Measurements from ENCODE around the gene MYZAP.

MYZAP gene

DNA sequence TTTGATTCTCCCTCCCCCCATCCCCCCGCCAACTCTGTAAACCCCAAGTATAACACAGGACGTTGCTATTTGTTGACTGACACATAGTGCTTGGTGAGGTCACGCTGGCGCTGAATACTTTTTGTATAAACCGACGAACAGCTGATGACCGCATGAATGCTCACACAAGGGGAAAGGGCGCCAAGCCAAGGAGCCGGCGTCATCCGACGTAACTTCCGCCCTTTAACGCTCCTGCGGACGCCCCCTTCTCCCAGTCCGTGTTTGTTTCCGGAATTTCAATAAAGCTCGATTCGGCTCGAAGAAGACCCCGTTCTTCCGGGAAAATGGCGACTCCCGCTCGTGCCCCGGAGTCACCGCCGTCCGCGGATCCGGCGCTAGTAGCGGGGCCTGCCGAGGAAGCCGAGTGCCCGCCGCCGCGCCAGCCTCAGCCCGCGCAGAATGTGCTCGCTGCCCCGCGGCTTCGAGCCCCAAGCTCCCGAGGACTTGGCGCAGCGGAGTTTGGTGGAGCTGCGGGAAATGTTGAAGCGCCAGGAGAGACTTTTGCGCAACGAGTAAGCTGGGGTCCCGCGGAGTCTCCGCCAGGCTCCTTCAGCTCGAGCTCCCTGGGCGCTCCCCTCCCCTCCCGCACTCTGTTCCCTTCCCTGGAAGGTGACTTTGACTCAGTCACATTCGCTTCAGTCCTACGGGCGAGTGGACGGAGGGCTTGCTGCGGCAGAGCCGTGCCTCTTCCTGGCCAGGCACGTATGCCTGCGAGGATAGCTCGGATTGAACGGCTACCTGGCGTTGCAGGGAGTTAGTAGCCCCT lies 114.9 kb downstream of the MYZAP start, which contains the start of gene POLR2M:
TSS of gene POLR2M (plus strand) at position 310 of the 805 bp plus-strand sequence. CDS start at position 439, 129 bp downstream.
- DNase-seq, result peak; percentile 99

DNA sequence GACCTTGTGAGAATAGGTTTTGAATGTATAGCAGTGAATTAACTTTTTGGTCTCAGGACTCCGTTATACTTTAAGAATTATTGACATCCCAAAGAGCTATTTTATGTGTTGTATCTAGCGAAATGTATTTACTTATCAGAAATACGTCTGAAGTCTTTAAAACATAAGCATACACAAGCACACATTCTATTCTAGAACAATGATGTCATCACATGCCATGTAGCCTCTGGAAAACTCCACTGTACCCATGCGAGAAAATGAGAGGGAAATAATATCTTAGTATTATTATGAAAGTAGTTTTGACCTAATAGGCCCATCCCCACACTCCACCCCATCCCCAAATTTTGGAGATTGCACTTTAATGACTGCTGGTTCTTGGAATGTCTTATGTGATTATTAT lies 116.3 kb downstream of the MYZAP start:
- no peak for DNase-seq

DNA sequence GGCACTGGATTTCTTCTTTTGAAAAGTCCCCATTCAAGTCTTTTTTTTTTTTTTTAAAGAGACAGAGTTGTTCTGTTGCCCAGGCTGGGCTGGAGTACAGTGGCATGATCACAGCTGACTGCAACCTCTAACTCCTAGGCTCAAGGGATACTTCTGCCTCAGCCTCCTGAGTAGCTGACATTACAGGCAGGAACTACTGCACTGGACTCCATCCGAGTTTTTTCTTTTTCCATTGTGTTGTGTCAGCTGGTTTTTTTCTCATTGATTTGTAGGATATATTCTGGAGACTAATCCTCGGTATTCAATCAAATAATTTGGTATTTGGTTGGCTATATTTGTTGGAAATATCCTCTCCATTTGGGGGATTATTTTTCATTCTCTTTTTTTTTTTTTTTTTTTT lies 126.6 kb downstream of the MYZAP start:
- DNase-seq, result no peak

DNA sequence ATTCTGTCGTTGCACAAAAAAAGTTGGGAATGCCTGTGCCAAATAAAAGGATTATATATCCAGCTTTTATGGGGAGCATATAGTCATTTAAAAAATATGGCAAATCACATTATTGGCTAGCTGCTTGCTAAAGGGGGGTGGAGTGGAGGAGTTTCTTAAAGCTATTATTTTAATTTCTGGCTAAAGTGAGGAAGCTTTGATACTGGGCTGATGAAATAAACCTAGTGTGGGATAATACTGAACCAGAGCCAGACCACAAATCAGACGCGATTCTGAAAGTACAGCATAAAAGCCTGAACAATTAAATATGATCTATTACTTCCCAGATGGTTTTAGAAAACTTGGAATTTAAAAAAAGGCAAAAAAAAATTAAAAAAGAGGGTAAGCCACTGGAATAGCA lies 129.2 kb downstream of the MYZAP start:
- peak; percentile 78 for DNase-seq

DNA sequence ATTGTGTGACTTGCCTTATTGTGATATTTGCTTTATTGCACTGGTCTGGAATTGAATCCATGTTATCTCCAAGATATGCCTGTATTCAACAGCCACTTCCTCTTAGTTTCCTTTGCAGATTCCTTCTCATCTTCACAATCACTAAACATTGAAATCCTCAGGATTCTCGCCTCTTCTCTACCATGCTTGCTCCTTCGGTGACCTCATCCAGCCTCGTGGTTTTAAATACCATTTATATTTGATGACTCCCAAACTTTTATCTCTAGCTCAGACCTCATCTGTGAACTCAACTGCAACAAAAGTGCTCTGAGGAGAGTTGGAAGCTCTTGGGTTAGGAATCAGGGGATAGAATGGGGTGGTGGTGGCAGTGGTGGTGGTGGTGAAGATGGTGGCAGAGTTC lies 134.7 kb downstream of the MYZAP start:
- DNase-seq, result peak; percentile 50

DNA sequence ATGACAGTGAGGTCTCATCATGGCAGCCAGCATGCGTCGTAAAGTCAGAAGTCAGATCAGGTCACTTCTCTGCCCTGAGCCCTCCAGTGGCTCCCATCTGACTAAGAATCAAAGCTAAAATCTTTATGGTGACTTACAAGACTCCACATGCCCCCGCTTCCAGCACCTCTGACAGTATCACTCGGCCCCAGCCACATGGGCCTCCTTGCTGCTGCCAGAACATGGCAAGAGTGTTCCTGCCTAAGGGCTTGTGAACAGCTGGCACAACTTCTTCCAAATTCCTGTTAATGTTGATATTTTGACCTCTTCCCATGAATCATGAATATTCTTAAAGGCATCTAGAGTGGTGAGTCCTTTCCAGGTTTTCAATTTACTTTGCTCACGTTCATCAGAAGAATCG lies 135.3 kb downstream of the MYZAP start:
- no peak for DNase-seq

DNA sequence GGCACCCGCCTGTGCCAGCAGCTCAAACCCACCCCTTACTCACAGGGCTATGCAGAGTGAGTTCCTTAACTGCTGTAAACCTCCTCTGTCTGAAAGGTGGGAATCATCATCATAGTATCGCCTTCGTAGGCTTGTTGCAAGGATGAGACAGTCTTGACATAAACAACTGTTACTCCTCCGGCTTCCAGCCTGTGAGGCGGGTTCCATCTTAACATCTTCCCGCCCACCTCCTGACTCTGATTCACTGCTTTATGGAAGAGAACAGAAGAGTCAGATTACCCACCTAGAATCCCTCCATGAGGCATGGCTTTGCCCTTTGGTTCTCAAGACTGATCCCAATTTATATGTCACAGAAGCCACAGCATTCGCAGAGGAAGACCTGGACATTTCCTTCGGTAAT lies 136.7 kb downstream of the MYZAP start:
- no peak for DNase-seq

DNA sequence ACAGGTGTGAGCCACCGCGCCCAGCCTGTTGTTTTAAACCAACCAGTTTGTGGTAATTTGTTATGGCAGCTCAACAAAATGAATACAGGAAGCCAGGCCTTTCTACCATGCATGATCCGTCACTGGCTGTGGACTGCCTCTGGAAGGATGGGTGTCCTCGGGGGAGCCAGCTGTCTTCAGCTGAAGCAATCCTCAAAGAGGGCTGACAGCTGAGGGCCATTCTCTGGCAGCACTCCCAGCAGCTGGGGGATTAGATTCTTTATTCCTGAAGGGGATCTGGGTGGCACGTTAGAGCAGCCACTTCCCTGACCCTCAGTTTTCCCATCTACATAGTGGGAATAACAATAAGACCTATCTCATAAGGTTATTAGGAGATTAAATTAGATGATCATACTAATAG lies 139.2 kb downstream of the MYZAP start:
- no peak for DNase-seq

DNA sequence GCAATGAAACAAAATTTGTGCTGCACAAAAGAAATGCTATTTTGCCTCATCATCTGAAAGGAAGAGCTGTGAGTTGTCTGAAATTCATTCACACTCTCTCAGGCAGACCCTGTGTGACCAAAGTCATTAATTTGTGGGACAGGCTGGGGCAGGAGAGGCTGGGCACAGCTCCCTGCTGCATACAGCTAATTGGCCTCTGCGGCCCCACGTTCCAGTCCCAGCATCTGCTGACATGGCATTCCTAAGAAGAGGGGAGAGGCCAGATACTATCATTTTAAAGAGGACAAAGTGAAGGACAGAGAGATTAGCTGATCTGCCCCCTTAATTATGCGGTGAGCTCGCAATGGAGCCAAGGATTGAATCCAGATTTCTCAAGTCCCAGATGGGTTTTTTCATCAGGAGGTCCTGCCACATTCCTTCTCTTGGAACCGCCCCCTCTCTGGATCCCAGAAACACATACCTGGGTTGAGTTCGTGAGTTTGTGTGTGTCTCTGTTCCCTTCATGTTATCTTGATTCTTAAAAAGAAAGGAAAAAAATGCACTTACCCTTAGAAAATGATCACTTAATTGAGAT lies 139.9 kb downstream of the MYZAP start:
- DNase-seq, result no peak

DNA sequence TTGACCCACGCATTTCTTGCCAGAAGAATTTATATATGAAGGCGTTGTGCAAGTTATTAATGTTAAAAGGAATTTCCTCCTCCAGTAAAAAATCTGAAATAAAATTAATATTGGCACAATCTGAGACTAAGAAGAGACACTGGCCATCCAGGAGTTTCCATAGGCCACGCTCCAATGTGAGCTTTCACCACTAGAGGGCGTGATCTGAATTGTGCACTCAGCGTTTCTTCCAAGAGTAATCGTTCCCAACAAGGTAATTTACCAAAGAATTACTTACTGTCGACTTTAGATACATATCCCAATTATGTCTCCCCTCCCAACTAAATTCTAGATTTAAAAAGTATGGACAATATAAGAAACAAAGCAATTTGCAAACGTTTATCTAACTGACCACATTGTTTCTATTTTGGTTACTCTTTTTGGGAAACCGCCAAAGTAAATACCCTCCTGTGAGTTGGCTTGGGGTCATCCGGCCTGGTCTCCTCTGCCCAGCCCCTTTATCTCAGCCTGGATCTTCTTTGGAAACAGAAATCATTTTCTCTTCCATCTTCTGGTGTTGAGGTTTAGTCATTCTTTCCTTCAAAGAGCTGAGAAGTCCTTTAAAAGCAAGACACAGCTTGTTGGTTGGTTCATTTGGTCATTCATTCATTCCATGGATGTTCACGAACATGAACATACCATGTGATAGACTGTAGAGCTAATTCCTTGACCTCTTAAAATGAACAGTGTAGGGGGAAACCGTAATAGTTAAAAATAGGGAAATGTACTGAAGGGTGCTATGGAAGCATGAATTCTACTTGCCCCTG lies 141.0 kb downstream of the MYZAP start:
- peak; percentile 49 for DNase-seq

DNA sequence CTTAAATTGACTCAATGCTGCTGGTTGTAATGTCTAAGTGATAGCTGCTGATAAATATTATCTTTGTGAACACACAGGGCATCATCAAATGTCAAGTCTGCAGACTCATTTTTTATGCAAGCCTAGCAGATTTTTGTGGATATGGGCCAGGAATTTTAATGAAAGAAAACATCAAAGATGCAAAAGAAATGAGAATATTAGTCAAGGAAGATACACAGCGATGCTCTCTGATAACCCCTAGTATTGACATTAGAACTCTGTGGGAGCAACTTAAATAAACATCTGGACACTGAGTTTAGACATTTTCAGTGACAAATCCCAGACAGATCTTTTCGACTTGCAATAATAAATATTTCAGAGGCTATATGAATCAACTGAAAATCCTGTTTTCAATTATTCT lies 143.2 kb downstream of the MYZAP start:
- no peak for DNase-seq
